ENCODE data around the gene TRMT44.

TRMT44 gene

DNA sequence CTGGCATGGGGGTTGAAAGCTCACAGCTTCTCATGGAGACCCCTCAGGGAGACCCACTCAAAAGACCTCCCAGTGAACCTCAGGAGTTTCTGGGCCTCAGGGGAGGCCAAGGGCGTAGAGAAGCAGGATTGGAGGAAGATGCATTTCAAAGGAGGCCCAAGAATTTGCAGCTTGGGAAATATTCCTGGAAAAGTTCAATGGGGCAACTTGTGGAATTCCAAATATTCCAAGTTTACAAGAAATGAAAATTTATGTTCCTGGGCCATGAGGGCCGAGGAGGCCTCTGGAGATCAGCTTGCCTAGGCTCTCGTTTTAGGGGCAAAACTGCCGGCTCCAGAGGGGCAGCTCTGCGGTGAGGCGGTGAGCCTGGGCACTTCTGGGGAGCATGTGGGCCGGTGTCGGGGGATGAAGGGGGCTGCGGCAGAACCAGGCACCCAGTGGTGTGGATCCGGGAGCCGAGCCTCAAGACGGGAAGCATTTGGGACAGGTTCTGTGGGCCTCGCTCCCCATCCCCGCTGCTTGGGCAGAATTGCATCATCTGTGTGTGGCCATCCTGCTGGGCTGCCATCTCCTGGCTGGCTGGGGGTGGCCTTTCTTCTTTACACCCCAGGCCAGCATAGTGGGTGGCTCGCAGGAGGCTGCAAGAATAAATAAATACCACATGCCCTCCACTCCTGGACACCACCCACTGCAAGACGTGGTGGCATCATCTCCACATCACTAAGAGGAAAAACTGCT is 85.0 kb downstream of the TRMT44 start:
- no peak overlapping the region for H3K4me3 ChIP-seq (ENCODE audit: low read length)
- DNase-seq (ENCODE audit: low read depth), result no peak
- TF ChIP-seq, protein P1, sequence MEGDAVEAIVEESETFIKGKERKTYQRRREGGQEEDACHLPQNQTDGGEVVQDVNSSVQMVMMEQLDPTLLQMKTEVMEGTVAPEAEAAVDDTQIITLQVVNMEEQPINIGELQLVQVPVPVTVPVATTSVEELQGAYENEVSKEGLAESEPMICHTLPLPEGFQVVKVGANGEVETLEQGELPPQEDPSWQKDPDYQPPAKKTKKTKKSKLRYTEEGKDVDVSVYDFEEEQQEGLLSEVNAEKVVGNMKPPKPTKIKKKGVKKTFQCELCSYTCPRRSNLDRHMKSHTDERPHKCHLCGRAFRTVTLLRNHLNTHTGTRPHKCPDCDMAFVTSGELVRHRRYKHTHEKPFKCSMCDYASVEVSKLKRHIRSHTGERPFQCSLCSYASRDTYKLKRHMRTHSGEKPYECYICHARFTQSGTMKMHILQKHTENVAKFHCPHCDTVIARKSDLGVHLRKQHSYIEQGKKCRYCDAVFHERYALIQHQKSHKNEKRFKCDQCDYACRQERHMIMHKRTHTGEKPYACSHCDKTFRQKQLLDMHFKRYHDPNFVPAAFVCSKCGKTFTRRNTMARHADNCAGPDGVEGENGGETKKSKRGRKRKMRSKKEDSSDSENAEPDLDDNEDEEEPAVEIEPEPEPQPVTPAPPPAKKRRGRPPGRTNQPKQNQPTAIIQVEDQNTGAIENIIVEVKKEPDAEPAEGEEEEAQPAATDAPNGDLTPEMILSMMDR (conservative IDR thresholded peaks at IDR 0.05; ENCODE audit: low read depth, low read length), result no peak
